GM10266 (cell line): Measurements from ENCODE around the gene LRRC61.
"Not testable (repeated sequence)": the region's sequence is repeated elsewhere in the genome, so short reads cannot be mapped to it uniquely, and the experiment has no call there.

Experiments
- DNase-seq: peaks from one replicate; pipeline ENCODE4 v3.0.0; 2012; ENCODE audit errors: extremely low spot score
- CTCF ChIP-seq: IDR thresholded peaks from 2 replicates; pipeline ENCODE4 v1.5.1; 2012; ENCODE audit warnings: mild to moderate bottlenecking, low read depth; ENCODE audit not compliant: control insufficient read depth, insufficient read depth; ENCODE audit errors: missing control alignments

LRRC61 gene

GRCh38 chr7:150304499-150305258 lies 18.5 kb upstream of the LRRC61 start:
- not testable (repeated sequence) for DNase-seq

- not testable (repeated sequence) for DNase-seq
These were observed 17.8 kb upstream of the LRRC61 start for GRCh38 chr7:150305259-150305902.

- not testable (repeated sequence) for DNase-seq
These were observed 17.3 kb upstream of the LRRC61 start for GRCh38 chr7:150305903-150306284.

GRCh38 chr7:150306377-150306776 lies 16.8 kb upstream of the LRRC61 start:
- DNase-seq = not testable (repeated sequence)

GRCh38 chr7:150307129-150307528 lies 16.0 kb upstream of the LRRC61 start:
- no peak for TF ChIP-seq CTCF
- no peak for DNase-seq

GRCh38 chr7:150307904-150308303 lies 15.3 kb upstream of the LRRC61 start:
- no peak for TF ChIP-seq CTCF
- no peak for DNase-seq

GRCh38 chr7:150308575-150308974 lies 14.6 kb upstream of the LRRC61 start:
- TF ChIP-seq CTCF = no peak

GRCh38 chr7:150311146-150311545 lies 12.0 kb upstream of the LRRC61 start:
- TF ChIP-seq CTCF = no peak
- DNase-seq = no peak

More at GRCh38 chr7:150308575-150308974, 14.6 kb upstream of the LRRC61 start:
- no peak for DNase-seq

- TF ChIP-seq CTCF = no peak
These were observed 11.4 kb upstream of the LRRC61 start for GRCh38 chr7:150311711-150312110.

GRCh38 chr7:150312649-150313366 lies 10.3 kb upstream of the LRRC61 start:
- DNase-seq = not testable (repeated sequence)

More at GRCh38 chr7:150311711-150312110, 11.4 kb upstream of the LRRC61 start:
- DNase-seq = no peak
